Adipose tissue (tissue), 3 donors: ENCODE measurements around the gene KPNA2. TPM values are rescaled to one million over a fixed set of nuclear protein-coding genes. Genes with fewer than 3 reads are reported as not detected.
"Not testable (repeated sequence)": the region's sequence is repeated elsewhere in the genome, so short reads cannot be mapped to it uniquely, and the experiment has no call there.

Source experiments
- H3K27ac ChIP-seq: one replicate; pipeline ENCODE4 v1.5.1; 2013; ENCODE audit warnings: low read depth, low read length
- WGBS, 3 donors: extraction: QIAGEN DNeasy Blood & Tissue Kit; methylation state at CpG; one replicate each; pipeline ENCODE4 v1.1.7; 2013; 5-methylcytosine and 5-hydroxymethylcytosine counted together
- polyA plus RNA-seq, 3 donors: library from polyadenylated mRNA; stranded (reverse); fragments of 200-250 nt; gene quantifications; one replicate each; pipeline ENCODE4 v1.2.3, GENCODE V29; 2013
- donor health status: healthy with polysubstance abuse.
- donor health status: Bipolar disorder and iron deficiency.
- donor health status: healthy.

KPNA2 gene
- polyA plus RNA-seq, 3 donors: 3.6 to 29.1 (median 21.3) TPM

- 95 to 97% (median 97%) methylated on average over 52 to 57 of the region's 57 CpGs for WGBS, 3 donors
These were observed 16.1 kb downstream of the KPNA2 start for GRCh38 chr17:68051321-68052312.

GRCh38 chr17:68052810-68053209, 17.3 kb downstream of the KPNA2 start:
- no peak overlapping the region for H3K27ac ChIP-seq
- WGBS, 3 donors: 77 to 91% (median 86%) methylated on average over 14 of the region's 14 CpGs

More at GRCh38 chr17:68051321-68052312, 16.1 kb downstream of the KPNA2 start:
- not testable (repeated sequence) for H3K27ac ChIP-seq

- 50 to 67% (median 53%) methylated on average over 9 of the region's 9 CpGs for WGBS, 3 donors
These were observed 17.9 kb downstream of the KPNA2 start for GRCh38 chr17:68053231-68054013.

GRCh38 chr17:68054296-68054900, 18.9 kb downstream of the KPNA2 start:
- no peak overlapping the region for H3K27ac ChIP-seq
- WGBS, 3 donors: 28 to 65% (median 29%) methylated on average over 11 of the region's 11 CpGs

More at GRCh38 chr17:68053231-68054013, 17.9 kb downstream of the KPNA2 start:
- H3K27ac ChIP-seq: no peak overlapping the region

DNA sequence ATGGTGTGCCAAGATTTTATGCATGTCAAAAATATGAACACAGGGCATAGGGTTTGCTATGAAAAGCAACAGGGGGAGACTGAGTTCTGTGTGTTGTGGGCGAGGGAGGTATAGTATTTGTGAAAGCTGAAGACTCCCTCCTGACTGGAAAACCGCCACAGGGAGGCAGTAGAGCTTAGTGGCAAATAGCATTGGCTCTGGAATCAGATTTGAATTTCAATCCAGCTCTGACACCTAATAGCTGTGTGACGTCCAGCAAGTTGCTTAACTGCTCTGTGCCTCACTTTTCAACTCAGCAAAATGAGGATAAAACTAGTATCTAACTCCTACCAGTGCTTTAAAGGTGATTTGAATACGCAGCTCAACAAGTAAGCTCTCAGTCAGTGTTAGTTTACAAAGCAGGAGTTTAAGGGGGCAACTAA, 22.0 kb downstream of the KPNA2 start:
- no peak overlapping the region for H3K27ac ChIP-seq
- 57 to 68% (median 59%) methylated on average over 4 of the region's 4 CpGs for WGBS, 3 donors

GRCh38 chr17:68060336-68060735, 24.8 kb downstream of the KPNA2 start:
- 64 to 92% (median 89%) methylated on average over 2 of the region's 2 CpGs for WGBS, 3 donors
- H3K27ac ChIP-seq: no peak overlapping the region

DNA sequence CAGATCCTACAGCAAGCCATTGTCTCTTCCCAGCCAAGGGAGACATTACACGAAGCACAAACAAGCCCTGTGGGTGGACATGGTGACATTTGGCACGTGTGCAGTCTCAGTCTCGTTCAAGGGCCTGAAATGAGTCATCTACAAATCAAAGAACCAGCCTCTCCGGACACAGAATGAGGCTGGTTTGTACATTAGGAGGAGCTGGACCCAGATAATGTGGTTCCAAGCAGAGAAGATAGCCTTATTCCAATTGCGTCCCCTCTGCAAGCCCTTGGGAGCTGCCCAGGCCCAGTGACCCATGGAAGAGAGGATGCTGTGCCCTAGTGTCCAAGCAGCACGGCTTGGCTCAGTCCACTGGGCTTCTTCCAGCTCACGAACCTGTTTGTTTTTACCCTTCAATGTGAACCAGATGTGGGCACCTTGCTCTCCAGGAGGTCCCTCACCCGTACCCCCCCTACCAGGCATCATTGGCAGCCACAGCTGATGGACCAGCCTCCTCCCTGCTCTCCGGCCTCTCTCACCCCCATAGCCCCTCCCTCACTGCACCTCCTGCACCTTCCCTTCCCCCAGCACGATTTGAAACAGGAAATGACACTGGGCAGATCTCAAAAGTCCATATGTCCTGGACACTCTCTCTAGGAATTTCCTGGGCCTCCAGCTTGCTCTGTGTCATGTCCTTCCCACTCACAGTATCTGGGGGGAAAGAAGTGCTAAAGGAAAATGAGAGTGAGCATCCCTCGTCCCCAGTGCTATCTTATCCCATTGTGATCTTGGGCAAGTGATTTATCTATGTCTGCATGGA, 26.2 kb downstream of the KPNA2 start:
- H3K27ac ChIP-seq: no peak overlapping the region
- 47 to 68% (median 49%) methylated on average over 10 to 11 of the region's 11 CpGs for WGBS, 3 donors

- 88 to 96% (median 93%) methylated on average over 7 of the region's 7 CpGs for WGBS, 3 donors
- not testable (repeated sequence) for H3K27ac ChIP-seq
These were observed 29.8 kb downstream of the KPNA2 start for GRCh38 chr17:68065366-68065765.

GRCh38 chr17:68068512-68068911, 33.0 kb downstream of the KPNA2 start:
- 53 to 91% (median 90%) methylated on average over 2 to 3 of the region's 3 CpGs for WGBS, 3 donors
- not testable (repeated sequence) for H3K27ac ChIP-seq

- not testable (repeated sequence) for H3K27ac ChIP-seq
- 50 to 67% (median 51%) methylated on average over 15 of the region's 15 CpGs for WGBS, 3 donors
These were observed 35.3 kb downstream of the KPNA2 start for GRCh38 chr17:68070582-68071444.

- H3K27ac ChIP-seq: no peak overlapping the region
- WGBS, 3 donors: 88 to 94% (median 94%) methylated on average over 4 of the region's 4 CpGs
These were observed 38.7 kb downstream of the KPNA2 start for GRCh38 chr17:68074279-68074678.

DNA sequence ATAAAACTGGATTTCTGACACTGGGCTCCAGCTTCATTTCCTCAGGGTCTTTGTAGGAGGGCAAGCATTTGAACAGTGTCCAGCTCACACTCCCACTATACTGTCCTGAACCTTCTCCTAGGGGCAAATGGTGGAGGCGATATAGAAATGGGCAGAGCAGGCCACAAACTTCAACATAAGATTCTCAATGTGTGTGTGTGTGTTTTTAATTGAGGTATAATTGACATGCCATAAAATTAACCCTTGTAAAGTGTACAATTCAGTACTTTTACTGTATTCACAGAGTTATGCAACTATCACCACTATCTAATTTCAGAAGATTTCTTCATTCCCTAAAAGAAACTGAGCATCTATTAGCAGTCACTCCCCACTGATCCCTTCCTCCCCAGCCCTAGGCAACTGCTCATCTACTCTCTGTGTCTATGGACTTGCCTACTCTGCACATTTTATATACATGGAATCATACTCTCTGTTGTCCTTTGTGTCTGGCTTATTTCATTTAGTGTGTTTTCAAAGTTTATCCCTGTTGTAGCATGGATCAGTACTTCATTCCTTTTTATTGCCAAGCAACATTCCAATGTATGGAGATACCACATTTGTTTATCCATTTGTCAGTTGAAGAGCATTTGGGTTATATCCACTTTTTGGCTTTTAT, 40.5 kb downstream of the KPNA2 start:
- WGBS, 3 donors: 67 to 93% (median 79%) methylated on average over 1 of the region's 1 CpG
- H3K27ac ChIP-seq: not testable (repeated sequence)

DNA sequence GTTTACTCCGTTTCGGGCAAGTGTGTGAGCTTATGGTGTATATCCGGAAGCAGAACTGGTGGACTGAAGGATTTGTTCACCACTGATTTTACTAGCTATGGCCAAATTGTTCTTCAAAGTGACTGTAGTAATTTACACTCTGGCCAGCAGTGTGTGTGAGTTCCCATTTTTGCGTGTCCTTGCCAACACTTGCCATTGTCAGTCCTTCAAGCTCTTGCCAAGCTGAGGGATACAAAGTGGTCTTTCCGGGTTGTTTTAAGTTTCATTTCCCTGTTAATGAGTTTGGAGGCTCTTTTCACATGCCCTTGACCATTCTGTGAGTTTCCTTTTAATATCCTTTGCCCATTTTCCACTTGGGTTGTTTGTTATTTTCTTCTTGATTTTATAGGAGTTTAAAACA, 42.0 kb downstream of the KPNA2 start:
- H3K27ac ChIP-seq: not testable (repeated sequence)
- 55 to 63% (median 58%) methylated on average over 5 of the region's 5 CpGs for WGBS, 3 donors

DNA sequence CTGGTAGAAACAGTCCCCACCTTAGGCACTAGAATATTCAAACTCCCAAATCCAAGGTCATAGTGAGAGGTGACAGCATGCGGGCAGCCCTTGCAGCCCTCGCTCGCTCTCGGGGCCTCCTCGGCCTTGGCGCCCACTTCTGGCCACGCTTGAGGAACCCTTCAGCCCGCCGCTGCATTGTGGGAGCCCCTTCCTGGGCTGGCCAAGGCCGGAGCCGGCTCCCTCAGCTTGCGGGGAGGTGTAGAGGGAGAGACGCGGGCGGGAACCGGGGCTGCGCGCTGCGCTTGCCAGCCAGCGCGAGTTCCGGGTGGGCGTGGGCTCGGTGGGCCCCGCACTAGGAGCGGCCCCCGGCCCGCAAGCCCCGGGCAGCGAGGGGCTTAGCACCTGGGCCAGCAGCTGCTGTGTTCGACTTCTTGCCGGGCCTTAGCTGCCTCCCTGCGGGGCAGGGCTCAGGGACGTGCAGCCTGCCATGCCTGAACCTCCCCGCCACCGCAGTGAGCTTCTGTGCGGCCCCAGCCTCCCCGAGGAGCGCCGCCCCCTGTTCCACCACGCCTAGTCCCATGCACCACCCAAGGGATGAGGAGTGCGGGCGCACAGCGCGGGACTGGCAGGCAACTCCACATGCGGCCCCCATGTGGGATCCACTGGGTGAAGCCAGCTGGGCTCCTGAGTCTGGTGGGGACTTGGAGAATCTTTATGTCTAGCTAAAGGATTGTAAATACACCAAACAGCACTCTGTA, 45.0 kb downstream of the KPNA2 start:
- 95 to 98% (median 97%) methylated on average over 34 to 46 of the region's 46 CpGs for WGBS, 3 donors
- H3K27ac ChIP-seq: no peak overlapping the region

DNA sequence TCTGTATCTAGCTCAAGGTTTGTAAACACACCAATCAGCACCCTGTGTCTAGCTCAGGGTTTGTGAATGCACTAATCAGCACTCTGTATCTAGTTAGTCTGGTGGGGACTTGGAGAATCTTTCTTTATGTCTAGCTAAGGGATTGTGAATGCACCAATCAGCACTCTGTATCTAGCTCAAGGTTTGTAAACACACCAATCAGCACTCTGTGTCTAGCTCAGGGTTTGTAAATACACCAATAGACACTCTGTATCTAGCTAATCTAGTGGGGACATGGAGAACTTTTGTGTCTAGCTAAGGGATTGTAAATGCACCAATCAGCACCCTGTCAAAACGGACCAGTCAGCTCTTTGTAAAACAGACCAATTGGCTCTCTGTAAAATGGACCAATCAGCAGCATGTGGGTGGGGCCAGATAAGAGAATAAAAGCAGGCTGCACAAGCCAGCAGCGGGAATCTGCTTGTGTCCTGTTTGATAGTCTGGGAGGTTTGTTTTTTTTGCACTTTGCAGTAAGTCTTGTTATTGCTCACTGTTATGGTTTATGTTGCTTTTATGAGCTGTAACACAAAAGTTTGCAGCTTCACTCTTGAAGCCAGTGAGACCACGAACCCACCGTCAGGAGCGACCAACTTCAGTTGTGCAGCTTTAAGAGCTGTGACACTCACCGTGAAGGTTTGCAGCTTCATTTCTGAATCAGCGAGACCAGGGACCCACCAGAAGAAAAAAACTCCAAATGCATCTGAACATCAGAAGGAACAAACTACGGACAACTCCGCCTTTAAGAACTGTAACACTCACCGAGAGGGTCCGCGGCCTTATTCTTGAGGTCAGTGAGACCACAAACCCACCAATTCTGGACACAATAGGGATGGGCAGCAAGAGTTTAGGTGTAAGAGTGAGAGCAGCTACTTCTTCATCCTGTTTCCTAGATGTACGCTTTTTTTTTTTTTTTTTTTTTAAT, 46.0 kb downstream of the KPNA2 start:
- H3K27ac ChIP-seq: not testable (repeated sequence)
- 92 to 93% (median 93%) methylated on average over 13 of the region's 13 CpGs for WGBS, 3 donors
